Measurements from ENCODE around the gene USP6. TPM values are rescaled to one million over a fixed set of nuclear protein-coding genes. Genes with fewer than 3 reads are reported as not detected.

USP6 gene
- total RNA-seq, 1 experiment from 2014 or later = 0.10 TPM

DNA sequence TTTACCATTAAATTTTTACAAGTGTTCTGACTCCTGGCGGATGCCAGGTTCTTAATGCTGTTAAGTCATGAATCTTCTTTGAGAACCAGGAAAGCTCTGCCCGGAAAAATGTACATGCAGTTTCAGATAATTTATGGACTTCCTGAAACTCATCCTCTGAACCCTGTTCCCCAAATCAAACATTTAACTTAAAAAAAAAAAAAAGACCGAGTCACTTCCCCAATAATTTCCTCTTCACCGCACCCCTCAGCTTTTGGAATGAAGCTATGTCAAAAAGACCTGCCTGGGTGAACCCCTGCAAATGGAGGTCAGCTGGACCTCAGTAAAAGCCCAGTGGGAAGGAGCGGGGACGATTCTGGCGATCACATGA lies 19.1 kb upstream of the USP6 start:
- RAD21 ChIA-PET (ENCODE audit: low non-redundant PET in 1 of 2, low total read pairs in 2 of 2, uncharacterized antibody in 2 of 2, unreplicated experiment in 2 of 2) = no interaction called here
- Histone ChIP-seq H3K9ac (ENCODE audit: low read length) (no peak overlapping the region), H3K4me1 (ENCODE audit: control insufficient read depth in 1 of 2, insufficient read depth in 2 of 2, low read length in 2 of 2) (no peaks in the 10 kb centered on the region), H3K4me2 (ENCODE audit: low read length) (no peak overlapping the region), H3K4me3 (replicated peaks in 1 of 2; ENCODE audit: low read depth in 1 of 2, low read length in 2 of 2) (no peak overlapping the region), H3K9me2 (ENCODE audit: insufficient read depth) (no peaks in the 10 kb centered on the region), H4K20me1 (ENCODE audit: insufficient read depth) (no peaks in the 10 kb centered on the region), H3K27me3 (ENCODE audit: insufficient read depth, low read length) (no peaks in the 10 kb centered on the region), H3K79me2 (ENCODE audit: insufficient read depth, low read length) (no peaks in the 10 kb centered on the region), H3K36me3 (ENCODE audit: control insufficient read depth in 1 of 2, insufficient read depth in 2 of 2, low read length in 2 of 2) (no peaks in the 10 kb centered on the region), H3K27ac (ENCODE audit: low read depth, low read length) (no peak overlapping the region), H3K9me3 (ENCODE audit: control insufficient read depth in 1 of 2, insufficient read depth in 1 of 2, low read depth in 1 of 2, low read length in 2 of 2) (peaks cover 25 to 47% of the 10 kb centered on the region in 2 experiments; a peak in 3 of 4 replicates), H2AFZ (ENCODE audit: low read depth, low read length, poor library complexity, severe bottlenecking) (no peak overlapping the region)
- BruUV-seq (replicated peaks) = no TSS peak
- DNase-seq (ENCODE audit: low read depth, low spot score) (no peak), ATAC-seq (no peak)
- no peak for TF ChIP-seq ZBTB33 (IDR thresholded peaks at IDR 0.05; ENCODE audit: extremely low read depth, insufficient replicate concordance, low read length)
- CTCF ChIA-PET = no interaction called here
- POLR2A ChIA-PET = no interaction called here
- intact Hi-C loops (cut with micrococcal nuclease) = loop anchor here (10.0 kb wide), 1 partner anchor 78 kb away; no protein-coding TSS in a partner anchor

GRCh38 chr17:5097101-5097834 lies 18.6 kb upstream of the USP6 start:
- intact Hi-C loops (cut with micrococcal nuclease) = loop anchor here (10.0 kb wide), 1 partner anchor 78 kb away; no protein-coding TSS in a partner anchor
- H3K4me2 ChIP-seq (ENCODE audit: low read length) = no peak overlapping the region
- ChIA-PET RAD21 (ENCODE audit: low non-redundant PET in 1 of 2, low total read pairs in 2 of 2, uncharacterized antibody in 2 of 2, unreplicated experiment in 2 of 2) (no interaction called here), CTCF (no interaction called here), POLR2A (no interaction called here)
- ATAC-seq (no peak), DNase-seq (ENCODE audit: low read depth, low spot score) (no peak)
- no peaks in the 10 kb centered on the region for H3K27me3 ChIP-seq (ENCODE audit: insufficient read depth, low read length)
- no peak overlapping the region for H2AFZ ChIP-seq (ENCODE audit: low read depth, low read length, poor library complexity, severe bottlenecking)
- H3K79me2 ChIP-seq (ENCODE audit: insufficient read depth, low read length) = no peaks in the 10 kb centered on the region
- H3K9me2 ChIP-seq (ENCODE audit: insufficient read depth) = no peaks in the 10 kb centered on the region
- no peaks in the 10 kb centered on the region for H4K20me1 ChIP-seq (ENCODE audit: insufficient read depth)
- H3K4me1 ChIP-seq (ENCODE audit: control insufficient read depth in 1 of 2, insufficient read depth in 2 of 2, low read length in 2 of 2) = no peaks in the 10 kb centered on the region
- no peak overlapping the region for H3K9ac ChIP-seq (ENCODE audit: low read length)
- no TSS peak for BruUV-seq (replicated peaks)
- H3K4me3 ChIP-seq (replicated peaks in 1 of 2; ENCODE audit: low read depth in 1 of 2, low read length in 2 of 2) = no peak overlapping the region
- H3K27ac ChIP-seq (ENCODE audit: low read depth, low read length) = no peak overlapping the region
- no peaks in the 10 kb centered on the region for H3K36me3 ChIP-seq (ENCODE audit: control insufficient read depth in 1 of 2, insufficient read depth in 2 of 2, low read length in 2 of 2)
- TF ChIP-seq ELF1 (IDR thresholded peaks at IDR 0.05; ENCODE audit: borderline replicate concordance, low read depth) (no peak), ATF3 (IDR thresholded peaks at IDR 0.05) (no peak), REST (IDR thresholded peaks at IDR 0.05; ENCODE audit: low read depth) (no peak), ZNF274 (IDR thresholded peaks at IDR 0.05; ENCODE audit: low read depth, low read length) (no peak), SP1 (IDR thresholded peaks at IDR 0.05; ENCODE audit: low read depth) (no peak), YY1 (IDR thresholded peaks at IDR 0.05; ENCODE audit: extremely low read depth, insufficient replicate concordance, low read depth, low read length) (no peak), JUND (IDR thresholded peaks at IDR 0.05) (no peak), CEBPB (IDR thresholded peaks at IDR 0.05; ENCODE audit: low read depth) (no peak)
- H3K9me3 ChIP-seq (ENCODE audit: control insufficient read depth in 1 of 2, insufficient read depth in 1 of 2, low read depth in 1 of 2, low read length in 2 of 2) = peaks cover 20 to 41% of the 10 kb centered on the region in 2 experiments; a peak in 3 of 4 replicates
